ENCODE results near the gene FXR1.

DNA sequence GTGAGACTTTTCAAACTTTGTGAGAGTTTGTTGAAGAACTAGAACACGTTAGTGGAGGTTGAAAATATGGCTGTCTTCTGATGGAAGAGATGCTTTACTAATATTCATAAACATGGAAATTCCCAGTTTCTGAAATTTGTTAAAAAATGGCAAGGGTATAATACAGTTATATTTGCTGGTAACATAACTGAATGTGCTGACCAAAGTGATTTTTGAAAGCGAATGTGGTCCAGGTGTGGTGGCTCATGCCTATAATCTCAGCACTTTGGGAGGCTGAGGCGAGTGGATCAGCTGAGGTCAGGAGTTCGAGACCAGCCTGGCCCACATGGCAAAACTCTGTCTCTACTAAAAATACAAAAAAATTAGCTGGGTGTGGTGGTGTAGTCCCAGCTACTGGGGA is 18.1 kb downstream of the FXR1 start:
- no peak for TF ChIP-seq SP1 (IDR thresholded peaks at IDR 0.05)
- no peak for TF ChIP-seq FOXK2 (IDR thresholded peaks at IDR 0.05)
- no peak for TF ChIP-seq FOXM1 (IDR thresholded peaks at IDR 0.05; ENCODE audit: borderline replicate concordance)
- TF ChIP-seq BHLHE40 (IDR thresholded peaks at IDR 0.05; ENCODE audit: borderline replicate concordance): no peak
- no peak for TF ChIP-seq TARDBP (IDR thresholded peaks at IDR 0.05)
- no peak for TF ChIP-seq ELF4 (IDR thresholded peaks at IDR 0.05)
- TF ChIP-seq SUZ12 (IDR thresholded peaks at IDR 0.05): no peak
